Measurements from ENCODE around the gene FRMD4A. TPM values are rescaled to one million over a fixed set of nuclear protein-coding genes. Genes with fewer than 3 reads are reported as not detected.
"Not testable (repeated sequence)": the region's sequence is repeated elsewhere in the genome, so short reads cannot be mapped to it uniquely, and the experiment has no call there.

FRMD4A gene
- total RNA-seq, 2 donors from 2014 or later: 37.8 to 41.6 TPM

DNA sequence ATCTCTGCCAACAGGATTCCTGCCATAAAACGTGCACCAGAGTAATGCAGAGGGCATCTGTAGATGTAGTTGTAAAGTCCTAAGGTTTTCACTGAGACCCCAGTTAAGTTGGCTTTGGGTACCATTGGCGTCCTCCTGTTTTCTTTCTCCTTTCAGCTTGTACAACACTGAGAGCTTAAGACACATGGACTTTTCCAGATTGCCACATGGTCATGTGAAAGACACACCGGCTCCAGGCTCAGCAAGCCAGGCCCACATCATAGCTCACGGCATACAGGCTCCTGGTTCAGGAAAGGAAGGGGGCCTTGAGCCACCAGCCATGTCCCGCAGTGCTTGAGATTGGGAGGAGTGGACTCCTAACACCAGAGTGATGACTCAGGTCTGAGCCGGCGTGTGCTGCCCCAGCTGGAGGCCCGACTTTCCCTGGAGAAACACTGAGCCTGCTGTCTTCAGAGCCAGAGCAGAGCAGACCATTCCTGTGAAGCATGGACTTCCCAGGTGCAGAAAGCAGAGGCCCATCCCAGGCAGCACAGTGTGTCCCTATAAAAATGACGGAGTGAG lies 491.2 kb downstream of the FRMD4A start:
- DNase-seq (ENCODE audit: low spot score): no peak

DNA sequence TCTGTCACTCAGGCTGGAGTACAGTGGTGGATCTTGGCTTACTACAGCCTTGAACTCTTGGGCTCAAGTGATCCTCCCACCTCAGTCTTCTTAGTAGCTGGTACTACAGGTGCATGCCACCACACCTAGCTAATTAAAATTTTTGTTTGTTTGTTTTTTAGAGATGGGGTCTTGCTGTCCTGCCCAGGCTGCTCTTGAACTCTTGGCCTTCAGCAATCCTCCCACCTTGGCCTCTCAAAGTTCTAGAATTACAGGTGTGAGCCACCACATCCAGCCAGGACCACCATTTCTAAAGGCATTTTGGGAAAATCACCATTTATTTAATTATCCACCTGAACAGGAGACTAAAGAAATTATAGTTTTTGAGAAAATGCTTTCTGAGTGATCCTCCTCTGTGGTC lies 491.7 kb downstream of the FRMD4A start:
- DNase-seq (ENCODE audit: low spot score): no peak
- intact Hi-C loops (cut with DNase I): no loop called here

More for the DNA sequence above, 491.2 kb downstream of the FRMD4A start:
- intact Hi-C loops (cut with DNase I): no loop called here

DNA sequence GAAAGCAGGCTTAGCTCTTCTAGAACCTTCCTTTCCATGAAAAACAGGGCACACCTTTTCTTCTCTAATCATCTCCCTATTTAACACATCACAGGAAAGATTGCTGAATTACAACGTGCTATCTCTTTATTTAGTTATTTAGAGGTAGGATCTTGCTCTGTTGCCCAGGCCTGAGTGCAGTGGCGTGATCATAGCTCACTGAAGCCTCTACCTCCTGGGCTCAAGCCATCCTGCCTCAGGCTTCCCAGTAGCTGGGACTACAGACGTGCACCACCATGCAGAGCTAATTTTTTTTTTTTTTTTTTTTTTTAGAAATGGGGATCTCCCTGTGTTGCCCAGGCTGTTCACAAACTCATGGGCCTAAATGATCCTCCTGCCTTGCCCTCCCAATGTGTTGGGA lies 492.8 kb downstream of the FRMD4A start:
- DNase-seq (ENCODE audit: low spot score): no peak
- intact Hi-C loops (cut with DNase I): no loop called here

- intact Hi-C loops (cut with DNase I): no loop called here
Observed at GRCh38 chr10:13834581-13835286, 496.0 kb downstream of the FRMD4A start.

GRCh38 chr10:13831711-13832141 lies 499.0 kb downstream of the FRMD4A start:
- intact Hi-C loops (cut with DNase I): no loop called here
- DNase-seq (ENCODE audit: low spot score): no peak

More at GRCh38 chr10:13834581-13835286, 496.0 kb downstream of the FRMD4A start:
- DNase-seq (ENCODE audit: low spot score): no peak

GRCh38 chr10:13830385-13830784 lies 500.3 kb downstream of the FRMD4A start:
- intact Hi-C loops (cut with DNase I): no loop called here
- no peak for DNase-seq (ENCODE audit: low spot score)

DNA sequence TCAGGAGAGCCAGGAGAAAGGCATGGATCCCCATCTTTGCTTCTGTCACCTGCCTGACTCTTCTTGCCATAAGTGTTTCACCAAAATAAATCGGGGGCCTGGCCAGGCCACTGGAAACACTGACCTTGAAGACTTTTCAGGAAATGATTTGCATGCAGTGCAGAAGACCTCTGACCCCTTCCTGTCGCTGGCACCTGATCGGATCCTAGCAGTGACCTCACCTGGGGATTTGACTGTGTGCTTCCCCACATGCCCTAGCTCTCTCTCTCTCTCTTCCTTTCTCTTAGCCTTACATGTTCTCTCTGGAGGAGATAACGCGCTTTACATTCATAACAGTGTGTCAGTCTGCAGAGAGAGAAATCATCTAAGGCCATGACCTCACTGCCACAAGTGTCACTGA lies 500.9 kb downstream of the FRMD4A start:
- intact Hi-C loops (cut with DNase I): loop anchor here (2.0 to 10.0 kb wide), 2 partner anchors 55 to 73 kb away; no protein-coding TSS in a partner anchor
- DNase-seq (ENCODE audit: low spot score): no peak

DNA sequence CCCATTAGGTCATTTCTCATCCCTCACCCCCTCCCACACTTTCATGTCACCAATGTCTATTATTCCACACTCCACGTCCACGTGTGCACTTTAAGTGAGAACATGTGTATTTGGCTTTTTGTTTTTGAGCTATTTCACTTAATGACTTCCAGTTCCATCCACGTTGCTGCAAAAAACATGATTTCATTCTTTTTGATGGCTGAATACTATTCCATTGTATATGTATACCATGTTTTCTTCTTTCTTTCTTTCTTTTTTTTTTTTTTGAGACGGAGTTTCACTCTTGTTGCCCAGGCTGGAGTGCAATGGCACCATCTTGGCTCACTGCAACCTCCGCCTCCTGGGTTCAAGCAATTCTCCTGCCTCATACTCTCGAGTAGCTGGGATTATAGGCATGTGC lies 502.4 kb downstream of the FRMD4A start:
- DNase-seq (ENCODE audit: low spot score): not testable (repeated sequence)
- intact Hi-C loops (cut with DNase I): loop anchor here (2.0 to 10.0 kb wide), 2 partner anchors 57 to 75 kb away; no protein-coding TSS in a partner anchor

DNA sequence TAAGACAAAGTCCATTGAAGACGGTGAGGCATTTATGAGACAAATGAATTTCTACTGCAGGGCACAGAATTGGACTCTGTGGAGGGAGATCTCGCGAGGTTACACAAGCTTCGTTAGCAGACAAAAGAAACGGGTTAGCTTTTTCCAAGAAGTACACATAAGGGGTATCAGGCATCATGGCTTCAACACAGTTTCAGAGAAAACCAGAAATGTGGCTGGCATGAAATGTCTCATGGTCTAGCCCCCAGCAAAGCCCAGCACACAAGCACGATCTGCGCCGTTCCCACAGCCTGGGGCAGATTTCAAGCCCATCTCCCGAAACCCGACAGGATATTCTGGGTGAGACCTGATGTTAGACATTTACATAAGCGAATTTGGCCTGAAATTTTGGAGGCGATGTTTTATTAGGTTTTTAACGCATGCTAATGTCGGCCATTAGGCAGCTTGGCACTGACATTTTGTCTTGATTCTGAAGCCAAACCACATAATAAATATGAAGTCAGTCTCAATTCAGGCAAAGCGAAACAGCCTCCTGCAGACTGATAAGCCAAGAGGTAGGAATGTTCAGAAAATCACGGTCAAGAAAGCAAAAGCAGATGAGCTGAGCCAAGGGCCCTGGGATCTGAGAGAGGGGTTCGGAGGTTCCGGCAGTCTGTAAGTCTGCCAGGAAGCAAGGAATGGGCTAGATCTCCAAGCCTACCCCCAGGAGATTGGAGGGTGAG lies 503.5 kb downstream of the FRMD4A start:
- intact Hi-C loops (cut with DNase I): loop anchor here in 1 of 2 donors (10.0 kb wide), 1 partner anchor 58 kb away; no protein-coding TSS in a partner anchor
- no peak for DNase-seq (ENCODE audit: low spot score)

DNA sequence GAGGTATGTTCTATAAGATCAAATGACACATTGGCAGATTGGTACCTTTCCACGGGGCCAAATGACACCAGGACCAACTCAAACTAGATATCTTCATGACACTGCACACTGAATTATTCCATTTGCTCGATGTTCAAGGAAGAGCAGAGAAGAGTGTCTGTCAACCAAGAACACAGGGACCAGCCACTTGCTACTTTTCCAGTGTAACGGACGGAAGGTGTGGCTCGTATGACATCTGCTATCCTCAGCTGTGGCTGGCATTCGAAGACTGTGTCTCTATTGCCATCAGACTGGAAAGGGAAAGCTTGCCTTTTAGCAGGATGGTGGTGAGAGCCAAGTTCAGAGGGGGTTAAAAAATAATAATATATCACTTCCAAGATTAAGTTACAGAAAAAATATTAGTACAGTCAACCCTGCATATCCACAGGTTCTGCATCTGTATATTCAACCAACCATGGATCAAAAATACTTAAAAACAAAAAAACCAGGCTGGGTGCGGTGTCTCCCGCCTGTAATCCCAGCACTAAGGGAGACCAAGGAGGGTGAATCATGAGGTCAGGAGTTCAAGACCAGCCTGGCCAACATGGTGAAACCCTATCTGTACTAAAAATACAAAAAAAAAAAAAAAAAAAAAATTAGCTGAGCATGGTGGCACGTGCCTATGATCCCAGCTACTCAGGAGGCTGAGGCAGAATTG lies 506.9 kb downstream of the FRMD4A start:
- intact Hi-C loops (cut with DNase I): loop anchor here in 1 of 2 donors (10.0 kb wide), 1 partner anchor 61 kb away; no protein-coding TSS in a partner anchor
- no peak for DNase-seq (ENCODE audit: low spot score)

GRCh38 chr10:13823096-13823708 lies 507.5 kb downstream of the FRMD4A start:
- DNase-seq (ENCODE audit: low spot score): no peak
- intact Hi-C loops (cut with DNase I): loop anchor here in 1 of 2 donors (10.0 kb wide), 1 partner anchor 62 kb away; no protein-coding TSS in a partner anchor

- no peak for DNase-seq (ENCODE audit: low spot score)
- intact Hi-C loops (cut with DNase I): loop anchor here in 1 of 2 donors (10.0 kb wide), 1 partner anchor 62 kb away; no protein-coding TSS in a partner anchor
Observed at GRCh38 chr10:13822490-13822889, 508.2 kb downstream of the FRMD4A start.

- DNase-seq (ENCODE audit: low spot score): no peak
- intact Hi-C loops (cut with DNase I): loop anchor here in 1 of 2 donors (10.0 kb wide), 1 partner anchor 64 kb away; no protein-coding TSS in a partner anchor
Observed at GRCh38 chr10:13820964-13821337, 509.8 kb downstream of the FRMD4A start.

DNA sequence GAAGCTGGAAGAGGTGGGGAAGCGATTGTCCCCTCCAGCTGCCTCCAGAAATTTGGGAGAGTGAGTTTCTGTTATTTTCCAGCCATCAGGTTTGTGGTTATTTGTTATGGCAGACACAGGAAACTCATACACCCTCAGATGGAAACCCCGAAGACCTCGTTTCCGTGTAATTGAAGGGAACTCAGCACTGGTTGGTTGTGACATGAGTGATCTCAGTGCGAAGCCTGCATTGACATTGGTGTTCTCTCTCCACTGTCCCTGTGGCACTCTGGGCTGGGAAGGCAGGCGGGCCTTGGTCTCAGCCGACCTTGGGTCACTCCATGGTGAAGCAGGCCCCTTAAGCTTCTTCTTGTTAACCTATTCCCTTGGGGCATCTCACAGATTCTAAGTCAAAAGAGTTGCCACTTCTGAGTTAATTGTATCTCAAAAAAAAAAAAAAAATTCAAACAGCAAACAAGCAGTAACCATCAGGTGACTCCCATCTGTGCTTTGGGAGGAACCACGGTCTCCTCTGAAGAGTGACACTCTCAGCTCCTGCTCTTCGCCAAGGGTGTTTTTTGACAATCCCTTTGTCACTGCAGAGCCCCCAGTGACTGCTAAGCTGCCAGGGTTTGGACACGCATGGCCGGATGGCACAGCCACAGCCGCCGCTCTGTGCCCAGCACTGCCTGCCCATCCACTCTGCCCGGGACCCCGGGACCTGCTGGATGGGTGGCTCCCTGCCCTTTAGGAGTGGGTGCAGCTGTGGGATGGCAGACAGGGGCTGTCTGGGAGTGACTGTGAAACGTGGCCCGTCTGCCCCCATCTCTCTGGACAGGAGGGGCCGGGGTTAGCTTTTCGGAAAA lies 510.4 kb downstream of the FRMD4A start:
- intact Hi-C loops (cut with DNase I): loop anchor here in 1 of 2 donors (10.0 kb wide), 1 partner anchor 64 kb away; no protein-coding TSS in a partner anchor
- DNase-seq (ENCODE audit: low spot score): no peak

DNA sequence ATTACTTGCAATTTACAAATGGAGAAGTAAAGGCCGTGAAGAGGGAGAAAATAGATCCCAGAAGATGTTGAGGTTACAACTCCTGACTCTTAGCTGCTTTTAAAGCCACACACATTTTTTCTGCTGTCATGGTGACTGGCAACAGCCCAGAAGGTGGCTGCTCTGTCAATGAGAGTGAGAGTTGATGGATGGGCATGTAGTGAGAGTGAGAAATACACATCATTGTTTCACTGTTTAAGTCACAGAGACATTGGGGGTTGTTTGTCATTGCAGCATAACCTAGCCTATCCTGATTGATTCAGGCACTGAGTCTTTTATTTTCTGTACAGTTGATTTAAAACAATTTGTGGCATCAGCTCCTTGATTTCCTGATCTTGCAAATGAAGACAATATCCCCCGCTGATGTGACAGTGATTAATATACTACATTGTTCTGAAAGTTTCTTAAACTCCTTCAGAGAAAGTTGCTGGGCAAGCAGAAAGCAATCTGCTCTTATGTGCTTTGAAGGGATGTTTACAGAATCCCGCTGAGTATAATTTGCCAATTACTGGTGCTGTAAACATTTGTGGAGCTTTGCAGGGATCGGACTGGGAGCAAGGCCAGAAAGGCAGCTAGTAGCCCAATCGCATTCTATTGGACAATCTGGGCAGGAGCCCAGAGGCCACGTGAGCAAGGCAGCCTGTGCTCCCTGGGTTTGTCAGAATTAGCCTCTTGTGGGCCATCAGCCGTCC lies 514.4 kb downstream of the FRMD4A start:
- DNase-seq (ENCODE audit: low spot score): no peak
- intact Hi-C loops (cut with DNase I): no loop called here

GRCh38 chr10:13815756-13816155 lies 515.0 kb downstream of the FRMD4A start:
- no peak for DNase-seq (ENCODE audit: low spot score)
- intact Hi-C loops (cut with DNase I): no loop called here

- intact Hi-C loops (cut with DNase I): no loop called here
- DNase-seq (ENCODE audit: low spot score): no peak
Observed at GRCh38 chr10:13813550-13813949, 517.2 kb downstream of the FRMD4A start.
